ENCODE results near the gene PDLIM1. TPM values are rescaled to one million over a fixed set of nuclear protein-coding genes. Genes with fewer than 3 reads are reported as not detected.
A peak's percentile ranks its signal among the peaks of the same experiment; 100 is the strongest.

Gene PDLIM1
- total and polyA plus RNA-seq, 5 donors from 2014 or later = 0.83 to 7.3 (median 2.6) TPM; not detected in 1

GRCh38 chr10:95247881-95248583 is 42.8 kb downstream of the PDLIM1 start:
- Mint-ChIP-seq H3K36me3 (no peaks in the 10 kb centered on the region), H3K27ac (no peak overlapping the region), H3K4me3 (no peak overlapping the region), H3K27me3 (peaks cover 28% of the 10 kb centered on the region), H3K9me3 (peaks cover 0 to 2% (median 0%) of the 10 kb centered on the region in 7 donors), H3K4me1 (no peaks in the 10 kb centered on the region)
- no peaks in the 10 kb centered on the region for H3K36me3 ChIP-seq (ENCODE audit: control insufficient read depth, insufficient read depth, low read length)
- no peaks in the 10 kb centered on the region for H3K9me3 ChIP-seq (ENCODE audit: control insufficient read depth in 2 of 2, low read length in 2 of 2)
- no peak for DNase-seq
- no peaks in the 10 kb centered on the region for H3K4me1 ChIP-seq (ENCODE audit: control insufficient read depth, insufficient read depth, low read length, poor library complexity, severe bottlenecking)
- no peaks in the 10 kb centered on the region for H3K27me3 ChIP-seq (ENCODE audit: control insufficient read depth, insufficient read depth, low read length)
- H3K27ac ChIP-seq (ENCODE audit: insufficient read depth, low read length, poor library complexity, severe bottlenecking) = no peak overlapping the region
- H3K4me3 ChIP-seq (ENCODE audit: low read depth, low read length) = no peak overlapping the region
- no peak for ATAC-seq (ENCODE audit: low read depth in 2 of 2)

GRCh38 chr10:95247200-95247880 is 43.5 kb downstream of the PDLIM1 start:
- Mint-ChIP-seq H3K9me3 (peaks cover 0 to 2% (median 0%) of the 10 kb centered on the region in 7 donors), H3K27ac (no peak overlapping the region), H3K4me3 (no peak overlapping the region), H3K4me1 (no peaks in the 10 kb centered on the region), H3K36me3 (no peaks in the 10 kb centered on the region), H3K27me3 (peaks cover 23% of the 10 kb centered on the region)
- Histone ChIP-seq H3K4me1 (ENCODE audit: control insufficient read depth, insufficient read depth, low read length, poor library complexity, severe bottlenecking) (no peaks in the 10 kb centered on the region), H3K27me3 (ENCODE audit: control insufficient read depth, insufficient read depth, low read length) (no peaks in the 10 kb centered on the region), H3K36me3 (ENCODE audit: control insufficient read depth, insufficient read depth, low read length) (no peaks in the 10 kb centered on the region), H3K9me3 (ENCODE audit: control insufficient read depth in 2 of 2, low read length in 2 of 2) (no peaks in the 10 kb centered on the region), H3K27ac (ENCODE audit: insufficient read depth, low read length, poor library complexity, severe bottlenecking) (no peak overlapping the region), H3K4me3 (ENCODE audit: low read depth, low read length) (no peak overlapping the region)
- DNase-seq (no peak), ATAC-seq (ENCODE audit: low read depth in 2 of 2) (no peak)

- Histone ChIP-seq H3K27ac (ENCODE audit: insufficient read depth, low read length, poor library complexity, severe bottlenecking) (no peak overlapping the region), H3K9me3 (ENCODE audit: control insufficient read depth in 2 of 2, low read length in 2 of 2) (no peaks in the 10 kb centered on the region), H3K27me3 (ENCODE audit: control insufficient read depth, insufficient read depth, low read length) (no peaks in the 10 kb centered on the region), H3K36me3 (ENCODE audit: control insufficient read depth, insufficient read depth, low read length) (no peaks in the 10 kb centered on the region), H3K4me1 (ENCODE audit: control insufficient read depth, insufficient read depth, low read length, poor library complexity, severe bottlenecking) (no peaks in the 10 kb centered on the region), H3K4me3 (ENCODE audit: low read depth, low read length) (no peak overlapping the region)
- peak in 1 of 2 donors; percentile 29 for ATAC-seq (ENCODE audit: low read depth in 2 of 2)
- DNase-seq = peak in 2 of 3 donors; percentile 16 to 73
- H3K27me3 Mint-ChIP-seq = peaks cover 21% of the 10 kb centered on the region
- H3K4me3 Mint-ChIP-seq = no peak overlapping the region
- no peaks in the 10 kb centered on the region for H3K36me3 Mint-ChIP-seq
- H3K9me3 Mint-ChIP-seq = peaks cover 0 to 2% (median 0%) of the 10 kb centered on the region in 7 donors
- no peaks in the 10 kb centered on the region for H3K4me1 Mint-ChIP-seq
- no peak overlapping the region for H3K27ac Mint-ChIP-seq
These were observed 44.2 kb downstream of the PDLIM1 start for GRCh38 chr10:95246582-95247051.

GRCh38 chr10:95245425-95246055 is 45.3 kb downstream of the PDLIM1 start:
- peaks cover 0 to 2% (median 0%) of the 10 kb centered on the region in 7 donors for H3K9me3 Mint-ChIP-seq
- ATAC-seq (ENCODE audit: low read depth in 2 of 2) = no peak

GRCh38 chr10:95244152-95244551 is 46.7 kb downstream of the PDLIM1 start:
- Histone ChIP-seq H3K27me3 (ENCODE audit: control insufficient read depth, insufficient read depth, low read length) (no peaks in the 10 kb centered on the region), H3K27ac (ENCODE audit: insufficient read depth, low read length, poor library complexity, severe bottlenecking) (no peak overlapping the region), H3K4me3 (ENCODE audit: low read depth, low read length) (no peak overlapping the region), H3K9me3 (ENCODE audit: control insufficient read depth in 2 of 2, low read length in 2 of 2) (no peaks in the 10 kb centered on the region), H3K4me1 (ENCODE audit: control insufficient read depth, insufficient read depth, low read length, poor library complexity, severe bottlenecking) (no peaks in the 10 kb centered on the region), H3K36me3 (ENCODE audit: control insufficient read depth, insufficient read depth, low read length) (no peaks in the 10 kb centered on the region)
- H3K4me3 Mint-ChIP-seq = no peak overlapping the region
- H3K27ac Mint-ChIP-seq = no peak overlapping the region
- peaks cover 8% of the 10 kb centered on the region for H3K27me3 Mint-ChIP-seq
- H3K9me3 Mint-ChIP-seq = no peaks in the 10 kb centered on the region
- ATAC-seq (ENCODE audit: low read depth in 2 of 2) (no peak), DNase-seq (no peak)
- no peaks in the 10 kb centered on the region for H3K4me1 Mint-ChIP-seq
- no peaks in the 10 kb centered on the region for H3K36me3 Mint-ChIP-seq

More at GRCh38 chr10:95245425-95246055, 45.3 kb downstream of the PDLIM1 start:
- Histone ChIP-seq H3K9me3 (ENCODE audit: control insufficient read depth in 2 of 2, low read length in 2 of 2) (no peaks in the 10 kb centered on the region), H3K27me3 (ENCODE audit: control insufficient read depth, insufficient read depth, low read length) (no peaks in the 10 kb centered on the region), H3K36me3 (ENCODE audit: control insufficient read depth, insufficient read depth, low read length) (no peaks in the 10 kb centered on the region), H3K4me3 (ENCODE audit: low read depth, low read length) (no peak overlapping the region), H3K27ac (ENCODE audit: insufficient read depth, low read length, poor library complexity, severe bottlenecking) (no peak overlapping the region), H3K4me1 (ENCODE audit: control insufficient read depth, insufficient read depth, low read length, poor library complexity, severe bottlenecking) (no peaks in the 10 kb centered on the region)
- H3K4me1 Mint-ChIP-seq = no peaks in the 10 kb centered on the region
- no peak overlapping the region for H3K27ac Mint-ChIP-seq
- H3K36me3 Mint-ChIP-seq = no peaks in the 10 kb centered on the region
- H3K4me3 Mint-ChIP-seq = no peak overlapping the region
- DNase-seq = no peak
- peaks cover 12% of the 10 kb centered on the region for H3K27me3 Mint-ChIP-seq

- ATAC-seq (ENCODE audit: low read depth in 2 of 2) = no peak
- peaks cover 10% of the 10 kb centered on the region for H3K27me3 Mint-ChIP-seq
- no peaks in the 10 kb centered on the region for H3K36me3 ChIP-seq (ENCODE audit: control insufficient read depth, insufficient read depth, low read length)
- no peak overlapping the region for H3K4me3 ChIP-seq (ENCODE audit: low read depth, low read length)
- H3K4me1 ChIP-seq (ENCODE audit: control insufficient read depth, insufficient read depth, low read length, poor library complexity, severe bottlenecking) = no peaks in the 10 kb centered on the region
- H3K36me3 Mint-ChIP-seq = no peaks in the 10 kb centered on the region
- no peak overlapping the region for H3K27ac ChIP-seq (ENCODE audit: insufficient read depth, low read length, poor library complexity, severe bottlenecking)
- H3K9me3 Mint-ChIP-seq = no peaks in the 10 kb centered on the region
- no peaks in the 10 kb centered on the region for H3K9me3 ChIP-seq (ENCODE audit: control insufficient read depth in 2 of 2, low read length in 2 of 2)
- no peaks in the 10 kb centered on the region for H3K4me1 Mint-ChIP-seq
- no peak for DNase-seq
- H3K27ac Mint-ChIP-seq = no peak overlapping the region
- H3K27me3 ChIP-seq (ENCODE audit: control insufficient read depth, insufficient read depth, low read length) = no peaks in the 10 kb centered on the region
- H3K4me3 Mint-ChIP-seq = no peak overlapping the region
These were observed 47.5 kb downstream of the PDLIM1 start for GRCh38 chr10:95243318-95243617.

- H3K4me1 Mint-ChIP-seq = no peaks in the 10 kb centered on the region
- H3K27me3 Mint-ChIP-seq = peaks cover 10% of the 10 kb centered on the region
- no peak overlapping the region for H3K27ac ChIP-seq (ENCODE audit: insufficient read depth, low read length, poor library complexity, severe bottlenecking)
- no peak overlapping the region for H3K4me3 Mint-ChIP-seq
- peak in 1 of 3 donors; percentile 47 for DNase-seq
- no peaks in the 10 kb centered on the region for H3K9me3 ChIP-seq (ENCODE audit: control insufficient read depth in 2 of 2, low read length in 2 of 2)
- H3K27ac Mint-ChIP-seq = no peak overlapping the region
- no peaks in the 10 kb centered on the region for H3K9me3 Mint-ChIP-seq
- ATAC-seq (ENCODE audit: low read depth in 2 of 2) = no peak
- H3K36me3 ChIP-seq (ENCODE audit: control insufficient read depth, insufficient read depth, low read length) = no peaks in the 10 kb centered on the region
- H3K36me3 Mint-ChIP-seq = no peaks in the 10 kb centered on the region
- no peak overlapping the region for H3K4me3 ChIP-seq (ENCODE audit: low read depth, low read length)
- no peaks in the 10 kb centered on the region for H3K27me3 ChIP-seq (ENCODE audit: control insufficient read depth, insufficient read depth, low read length)
- no peaks in the 10 kb centered on the region for H3K4me1 ChIP-seq (ENCODE audit: control insufficient read depth, insufficient read depth, low read length, poor library complexity, severe bottlenecking)
These were observed 48.1 kb downstream of the PDLIM1 start for GRCh38 chr10:95242581-95243317.
